GM19193 (cell line): ENCODE data around the gene ATXN7.

ENCODE experiments used
- POLR2A ChIP-seq: IDR thresholded peaks from 4 replicates; pipeline ENCODE4 v1.6.1; 2011; ENCODE audit not compliant: insufficient read depth, insufficient read length; ENCODE audit errors: extremely low read depth

ATXN7 gene

DNA sequence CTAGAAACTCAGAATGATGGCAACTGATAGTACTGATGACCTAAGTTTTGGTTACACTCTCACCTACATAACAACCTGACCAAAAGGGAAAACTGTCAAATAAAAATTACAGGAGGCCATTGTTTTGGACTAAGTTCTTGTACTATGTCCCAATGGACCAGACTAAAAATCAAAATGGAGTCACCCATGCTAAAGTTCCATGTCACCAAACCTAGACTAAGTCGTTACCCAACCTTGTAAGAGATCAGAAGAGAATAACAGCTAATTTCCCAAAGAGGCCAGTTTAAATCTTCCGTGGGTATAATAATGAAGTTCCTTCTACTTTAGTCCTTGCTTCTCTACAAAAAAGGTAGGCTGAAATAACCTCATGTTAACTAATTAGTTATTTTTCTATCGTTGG, 12.4 kb upstream of the ATXN7 start:
- TF ChIP-seq POLR2A, result no peak

DNA sequence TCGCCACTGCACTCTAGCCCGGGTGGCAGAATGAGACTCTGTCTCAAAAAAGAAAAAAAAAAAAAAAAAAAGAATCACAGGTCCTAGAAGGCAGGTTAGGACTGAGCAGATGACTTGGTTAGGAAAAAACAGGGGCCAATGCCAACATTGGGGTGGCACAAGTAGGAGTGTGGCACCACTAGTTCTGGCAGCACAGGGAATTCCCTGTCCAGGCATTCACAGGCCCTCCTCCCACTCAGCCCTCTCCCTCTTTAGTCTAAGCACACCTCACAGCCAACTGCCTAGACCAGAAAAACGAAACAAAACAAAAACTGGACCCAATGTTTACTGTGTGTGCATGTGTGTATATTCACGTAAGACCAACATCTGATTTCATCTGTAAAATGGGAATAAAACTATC, 10.6 kb upstream of the ATXN7 start:
- no peak for TF ChIP-seq POLR2A

DNA sequence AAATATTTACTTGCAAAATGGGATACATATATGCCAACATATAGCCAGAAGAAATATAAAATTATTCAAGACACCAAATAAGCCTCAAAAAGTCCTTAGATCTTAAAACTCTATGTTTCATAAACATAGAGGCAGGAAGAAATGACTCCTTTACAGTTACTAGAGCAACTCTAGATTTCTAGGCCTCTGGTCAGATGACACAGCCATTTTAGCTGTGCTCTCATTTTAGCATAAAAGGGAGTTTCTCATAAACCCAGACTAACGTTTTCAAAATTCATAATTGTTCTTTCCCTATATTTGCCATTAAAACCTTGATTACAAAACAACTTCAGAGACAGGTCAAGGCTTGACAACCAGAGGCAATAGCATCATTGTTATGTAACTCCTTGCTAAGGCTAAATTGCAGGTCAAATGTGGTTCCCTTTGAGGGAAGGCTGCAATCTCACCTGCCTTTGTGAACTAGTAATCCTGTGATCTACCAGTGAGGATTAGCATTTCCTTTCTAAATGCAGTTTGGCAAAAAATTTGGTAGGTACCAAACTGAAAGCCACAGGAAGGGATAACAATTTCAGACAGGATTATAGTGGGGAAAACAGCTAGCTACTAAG, 8.2 kb upstream of the ATXN7 start:
- TF ChIP-seq POLR2A, result no peak

DNA sequence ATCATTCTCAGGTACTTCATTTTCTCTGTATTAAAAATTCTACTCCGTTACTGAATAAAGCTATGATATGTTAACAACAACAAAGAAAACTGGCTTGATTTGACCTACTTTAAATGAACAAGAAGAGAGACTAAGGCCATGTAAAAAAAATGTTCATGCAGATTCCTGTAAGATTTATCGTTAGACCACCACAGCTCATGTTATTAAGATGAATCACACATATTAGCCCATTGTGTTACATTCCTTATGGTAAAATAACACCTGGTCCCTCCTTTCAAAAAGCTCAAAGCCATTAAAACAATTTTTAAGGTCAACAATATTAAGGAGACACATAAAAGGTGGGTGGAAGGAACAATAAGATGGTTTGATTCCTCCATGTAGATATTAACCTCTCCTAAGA, 6.4 kb upstream of the ATXN7 start:
- TF ChIP-seq POLR2A, result no peak

DNA sequence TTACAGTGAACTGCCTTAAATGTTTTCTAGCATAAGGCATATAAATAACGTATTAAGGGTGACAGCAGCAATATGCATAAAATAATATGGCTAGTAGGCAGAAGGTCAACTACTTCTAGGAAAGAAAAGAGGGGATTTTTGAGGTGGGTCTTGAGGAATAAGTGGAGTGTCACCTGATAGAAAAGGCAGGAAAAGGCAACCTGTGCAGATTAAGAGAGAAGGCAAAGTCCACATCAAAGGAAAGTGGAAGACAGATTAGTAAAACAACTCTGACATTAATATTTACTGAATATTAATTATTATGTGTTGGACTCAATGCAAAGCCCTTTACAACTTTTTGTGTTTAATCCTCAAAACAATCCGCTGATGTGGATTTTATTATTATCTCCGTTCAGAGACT, 2.9 kb upstream of the ATXN7 start:
- no peak for TF ChIP-seq POLR2A

DNA sequence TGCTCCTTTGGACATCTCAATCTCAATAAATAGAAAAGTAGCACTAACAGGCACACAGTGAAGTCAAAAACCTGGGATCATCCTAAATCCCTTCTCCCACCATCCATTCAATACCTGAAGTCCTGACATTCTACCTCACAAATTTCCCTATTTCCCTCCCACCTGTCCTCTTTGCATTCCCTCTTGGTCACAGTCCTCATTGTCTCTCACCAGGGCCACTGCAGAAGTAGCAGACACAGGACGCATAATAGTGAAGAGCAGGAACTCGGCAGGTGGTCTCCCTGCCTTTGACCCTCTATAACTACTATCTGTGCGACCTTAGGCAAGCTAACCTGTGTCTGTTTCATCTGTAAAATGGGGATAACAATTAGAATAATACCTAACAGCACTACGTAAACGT, 2.4 kb upstream of the ATXN7 start:
- TF ChIP-seq POLR2A, result no peak

DNA sequence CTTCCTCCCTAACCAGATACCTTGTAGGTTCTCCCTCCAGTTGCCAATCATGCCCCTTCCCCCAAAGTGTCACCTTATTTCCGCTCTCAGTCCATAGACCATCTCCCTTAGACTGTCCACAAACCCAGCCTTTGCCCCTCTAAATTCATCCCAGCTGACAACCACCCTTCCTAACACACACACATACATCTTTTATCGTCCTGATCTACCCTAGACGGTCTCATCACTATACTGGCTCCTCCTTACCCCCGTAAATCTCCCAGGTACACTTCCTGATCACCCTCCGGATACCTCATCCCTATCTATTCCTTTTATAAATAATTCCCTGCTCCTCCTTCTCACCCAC, 890 bp upstream of the ATXN7 start:
- no peak for TF ChIP-seq POLR2A

DNA sequence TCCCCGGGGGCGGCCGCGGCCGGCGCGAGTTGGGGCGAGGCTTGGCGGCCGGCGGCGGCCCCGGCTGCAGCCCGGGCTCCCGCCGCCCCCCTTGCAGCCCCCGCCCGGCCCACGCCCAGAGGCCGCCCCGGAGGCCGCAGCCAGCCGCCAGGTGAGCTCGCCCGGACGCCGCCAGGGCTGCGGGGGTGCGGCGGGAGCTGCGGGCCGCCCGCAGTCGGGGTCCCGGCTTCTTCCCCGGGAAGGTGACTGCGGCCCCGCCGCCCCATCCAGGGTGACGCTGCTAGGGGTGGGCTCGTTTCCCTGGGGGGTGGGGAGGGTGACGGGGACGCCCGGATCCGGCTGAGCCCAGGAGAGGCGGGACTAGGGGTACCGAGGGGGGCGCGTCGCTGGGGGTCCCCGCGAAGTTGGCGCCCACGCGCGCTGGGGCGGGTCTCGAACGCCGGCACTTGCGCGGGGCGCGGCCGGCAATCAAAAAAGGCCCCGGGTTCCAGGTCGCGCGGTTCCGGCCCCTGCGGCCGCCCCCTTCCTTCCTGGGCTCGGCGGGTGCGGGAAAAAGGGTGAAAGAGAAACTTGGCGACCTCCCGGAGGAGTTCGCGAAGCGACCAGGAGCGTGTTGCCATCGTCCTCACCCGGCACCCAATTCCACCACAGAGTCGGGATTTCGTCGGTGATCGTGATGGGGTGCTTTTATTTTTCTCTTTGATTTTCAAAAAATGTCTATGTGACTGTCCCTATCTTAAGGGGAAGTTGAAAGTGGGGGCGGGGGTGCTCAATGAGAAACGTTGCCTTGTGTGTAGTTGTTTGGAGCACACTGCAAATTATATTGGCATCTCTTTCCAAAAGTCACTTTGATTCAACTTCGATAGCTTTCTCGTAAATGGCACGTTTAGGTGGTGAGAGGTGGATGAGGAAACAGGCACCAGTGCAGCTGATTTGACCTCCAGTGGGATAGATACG, 619 bp downstream of the ATXN7 start:
- peak; percentile 48 for TF ChIP-seq POLR2A

DNA sequence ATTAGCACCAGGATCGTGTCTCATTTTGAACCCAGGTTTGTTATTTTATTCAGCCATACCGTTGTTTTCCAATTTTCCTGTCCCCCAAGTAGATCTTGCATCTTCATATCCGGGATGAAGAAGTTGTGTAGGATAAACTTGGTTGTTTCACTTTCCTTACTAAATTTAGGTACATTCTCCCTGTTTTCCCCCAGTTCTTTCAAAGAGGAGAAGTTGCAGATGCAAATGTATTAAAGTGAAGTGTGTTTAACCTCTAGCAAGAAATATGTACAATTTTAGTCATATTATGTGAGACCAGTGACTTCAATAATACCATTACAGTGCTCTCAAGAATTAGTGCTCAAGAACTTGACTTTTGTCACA, 1.3 kb downstream of the ATXN7 start:
- no peak for TF ChIP-seq POLR2A

DNA sequence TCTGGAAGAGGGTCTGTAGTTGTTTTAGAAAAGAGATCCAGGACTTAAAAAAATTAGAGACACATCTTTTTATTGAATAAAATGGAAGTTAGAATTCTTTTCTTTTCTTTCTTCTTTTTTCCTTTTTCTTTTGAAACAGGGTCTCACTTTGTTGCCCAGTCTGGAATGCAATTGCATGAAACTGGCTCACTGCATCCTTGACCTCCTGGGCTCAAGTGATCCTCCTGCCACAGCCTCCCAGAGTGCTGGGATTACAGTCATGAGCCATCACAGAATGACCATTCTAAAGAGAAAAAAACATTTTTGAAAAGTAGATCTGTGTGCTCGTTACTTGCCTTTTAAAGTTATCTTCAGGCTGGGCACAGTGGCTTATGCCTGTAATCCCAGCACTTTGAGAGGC, 3.6 kb downstream of the ATXN7 start:
- no peak for TF ChIP-seq POLR2A

DNA sequence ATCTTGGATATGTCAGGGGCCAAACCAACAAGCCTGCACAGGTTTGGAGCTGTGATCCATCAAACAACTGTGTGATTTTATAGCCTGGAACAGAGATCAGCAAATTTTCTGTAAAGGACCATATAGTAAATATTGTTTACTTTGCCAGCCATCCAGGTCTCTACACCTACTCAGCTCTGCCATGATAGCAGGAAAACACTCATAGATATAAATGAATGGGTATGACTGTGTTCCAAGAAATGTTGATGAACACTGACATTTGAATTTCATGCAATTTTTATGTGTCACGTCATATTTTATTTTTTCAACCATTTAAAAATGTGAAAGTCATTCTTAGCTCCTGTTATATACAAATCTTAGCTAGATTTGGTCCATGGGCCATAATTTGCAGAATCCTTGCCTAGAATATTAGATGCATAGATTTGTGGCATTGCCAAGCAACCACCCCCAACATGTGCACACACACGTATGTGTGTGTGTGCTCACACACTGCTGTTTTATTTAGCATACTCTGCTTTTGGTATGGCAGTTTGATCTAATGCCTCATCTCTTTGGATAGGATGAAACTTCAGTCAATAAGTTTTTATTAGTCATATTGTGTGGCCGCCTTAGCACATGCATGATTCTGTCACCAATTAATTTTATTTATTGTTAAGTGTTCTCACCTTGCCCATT, 6.4 kb downstream of the ATXN7 start:
- no peak for TF ChIP-seq POLR2A

DNA sequence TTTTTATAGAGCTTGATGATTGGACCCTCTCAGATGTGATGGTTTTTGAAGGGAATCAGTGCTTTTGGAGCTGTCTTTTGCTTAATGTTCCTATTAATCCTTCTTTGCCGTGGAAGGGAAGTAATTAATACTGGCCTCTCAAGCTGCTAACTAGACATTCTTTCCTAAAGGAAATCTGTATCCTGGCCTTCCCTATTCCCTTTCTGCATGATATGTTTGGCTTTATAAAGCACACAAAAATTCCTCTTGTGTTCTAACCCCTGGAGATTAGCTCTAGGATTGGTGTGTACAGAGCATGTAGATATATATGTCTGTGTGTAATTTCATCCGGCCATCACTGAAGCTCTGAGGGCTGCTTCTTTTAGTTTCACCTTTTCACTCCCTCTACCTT, 6.9 kb downstream of the ATXN7 start:
- TF ChIP-seq POLR2A, result no peak

DNA sequence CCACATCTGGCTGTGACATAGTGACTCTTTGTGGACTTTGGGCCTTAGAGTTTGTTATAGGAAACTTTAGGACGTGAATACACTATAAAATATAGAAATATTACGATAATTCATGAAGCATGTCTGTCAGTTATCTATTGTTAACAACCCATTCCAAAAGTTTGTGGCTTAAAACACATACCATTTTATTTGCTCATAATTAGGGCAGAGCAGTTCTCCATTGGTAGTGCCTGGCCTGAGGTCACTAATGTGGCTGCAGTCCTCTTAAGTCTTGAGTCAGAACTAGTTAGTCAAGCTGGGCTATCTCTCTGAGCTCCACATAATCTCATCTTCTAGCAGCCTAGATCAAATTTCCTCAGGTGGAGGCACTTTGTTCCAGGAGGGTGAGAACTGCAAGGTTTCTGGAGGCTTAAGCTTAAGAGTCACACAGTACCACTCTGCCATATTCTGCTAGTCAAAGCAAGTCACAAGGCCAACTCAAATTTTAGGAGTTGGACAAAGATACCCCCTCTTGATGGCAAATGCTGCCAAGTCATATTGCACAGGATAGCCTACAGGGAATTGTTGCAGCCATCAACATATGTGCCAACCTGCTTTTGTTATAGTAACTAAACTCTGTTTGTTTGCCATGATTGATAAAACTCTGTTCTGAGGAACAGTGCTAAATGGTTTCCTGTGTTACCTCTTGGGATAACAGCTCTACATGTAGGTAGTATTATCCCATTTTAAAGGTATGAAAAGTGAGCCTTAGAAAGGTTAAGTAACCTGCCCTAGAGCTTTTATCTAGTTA, 8.7 kb downstream of the ATXN7 start:
- TF ChIP-seq POLR2A, result no peak

DNA sequence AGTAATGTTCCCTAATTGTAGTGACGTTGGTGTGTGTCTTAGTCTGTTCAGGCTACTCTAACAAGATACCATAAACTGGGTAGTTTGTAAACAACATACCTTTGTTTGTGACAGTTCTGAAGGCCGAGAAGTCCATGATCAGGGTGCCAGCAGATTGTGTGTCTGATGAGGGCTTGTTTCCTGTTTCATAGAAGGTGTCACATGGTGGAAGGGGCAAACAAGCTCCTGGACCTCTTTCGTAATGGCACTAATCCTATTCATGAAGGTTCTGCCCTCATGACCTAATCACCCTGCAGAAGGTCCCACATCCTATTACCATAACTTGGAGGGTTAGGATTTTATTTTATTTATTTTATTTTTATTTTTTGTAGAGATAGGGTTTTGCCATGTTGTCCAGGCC, 11.1 kb downstream of the ATXN7 start:
- TF ChIP-seq POLR2A, result no peak

DNA sequence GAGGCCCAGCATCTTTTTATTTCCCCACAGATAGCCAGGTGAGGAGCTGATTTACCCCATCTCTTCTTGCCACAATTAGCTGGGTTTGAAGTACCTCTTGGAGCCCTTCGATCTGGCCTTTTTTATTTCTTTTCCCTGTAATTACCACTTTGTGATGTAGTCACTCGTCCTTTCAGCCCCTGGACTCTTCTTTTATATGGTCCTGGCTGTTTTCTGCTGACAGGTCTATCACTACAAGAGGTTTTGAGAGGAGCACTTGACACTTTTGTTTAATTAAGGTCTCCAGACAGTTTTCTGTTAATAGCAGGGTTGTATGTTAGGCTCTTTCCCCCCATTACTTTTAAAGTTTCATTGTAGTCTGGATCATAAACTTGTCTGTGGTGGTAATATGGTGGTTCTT, 11.8 kb downstream of the ATXN7 start:
- TF ChIP-seq POLR2A, result no peak
